Neutrophil (primary cell): Measurements from ENCODE around the gene GTF2IRD1.

ENCODE experiments used
- H3K27ac ChIP-seq: fragments of 200-600 bp; sonication (generic); 2 replicates; pipeline ENCODE4 v1.5.1; 2016; ENCODE audit warnings: mild to moderate bottlenecking, moderate library complexity
- H3K27me3 ChIP-seq: fragments of 200-600 bp; sonication (generic); 2 replicates; pipeline ENCODE4 v1.6.0; 2016; ENCODE audit warnings: mild to moderate bottlenecking
- H3K36me3 ChIP-seq: fragments of 200-600 bp; sonication (generic); 2 replicates; pipeline ENCODE4 v1.5.1; 2017
- H3K4me1 ChIP-seq, 2 experiments: fragments of 200-600 bp in 1 of 2; sonication (generic) in 1 of 2; 1 replicate in 1 of 2; 2 replicates in 1 of 2; pipeline versions ENCODE4 v1.5.1 to v1.6.1; 2013 to 2016; ENCODE audit warnings: low read depth in 1 of 2, low read length in 1 of 2, mild to moderate bottlenecking in 1 of 2, moderate library complexity in 1 of 2; ENCODE audit not compliant: control insufficient read depth in 1 of 2, insufficient read depth in 1 of 2
- H3K4me3 ChIP-seq, 2 experiments: fragments of 200-600 bp in 1 of 2; sonication (generic) in 1 of 2; 1 replicate in 1 of 2; 2 replicates in 1 of 2; pipeline ENCODE4 v1.5.1; 2013 to 2016; ENCODE audit warnings: low read depth in 1 of 2, low read length in 1 of 2, mild to moderate bottlenecking in 1 of 2, moderate library complexity in 1 of 2
- H3K9me3 ChIP-seq: fragments of 200-600 bp; sonication (generic); 2 replicates; pipeline ENCODE4 v1.5.1; 2016
- TF ChIP-seq, protein P1 (sequence below): fragments of 200-600 bp; sonication (generic); IDR thresholded peaks from 2 replicates; pipeline ENCODE4 v1.5.1; 2016; ENCODE audit warnings: antibody characterized with exemption

The GTF2IRD1 gene

GRCh38 chr7:74453322-74454011 lies at the start of gene GTF2IRD1:
Gene GTF2IRD1, plus strand, starts transcription at chr7:74453906. Its CDS starts 54,175 bp downstream, at chr7:74508081.
- H3K27me3 ChIP-seq: peaks cover 67% of the 10 kb centered on the region
- no peak within 1 kb of the TSS for H3K4me3 ChIP-seq
- H3K9me3 ChIP-seq: no peaks in the 10 kb centered on the region
- peaks cover 0 to 9% of the 10 kb centered on the region in 2 experiments for H3K4me1 ChIP-seq
- TF ChIP-seq, protein P1, sequence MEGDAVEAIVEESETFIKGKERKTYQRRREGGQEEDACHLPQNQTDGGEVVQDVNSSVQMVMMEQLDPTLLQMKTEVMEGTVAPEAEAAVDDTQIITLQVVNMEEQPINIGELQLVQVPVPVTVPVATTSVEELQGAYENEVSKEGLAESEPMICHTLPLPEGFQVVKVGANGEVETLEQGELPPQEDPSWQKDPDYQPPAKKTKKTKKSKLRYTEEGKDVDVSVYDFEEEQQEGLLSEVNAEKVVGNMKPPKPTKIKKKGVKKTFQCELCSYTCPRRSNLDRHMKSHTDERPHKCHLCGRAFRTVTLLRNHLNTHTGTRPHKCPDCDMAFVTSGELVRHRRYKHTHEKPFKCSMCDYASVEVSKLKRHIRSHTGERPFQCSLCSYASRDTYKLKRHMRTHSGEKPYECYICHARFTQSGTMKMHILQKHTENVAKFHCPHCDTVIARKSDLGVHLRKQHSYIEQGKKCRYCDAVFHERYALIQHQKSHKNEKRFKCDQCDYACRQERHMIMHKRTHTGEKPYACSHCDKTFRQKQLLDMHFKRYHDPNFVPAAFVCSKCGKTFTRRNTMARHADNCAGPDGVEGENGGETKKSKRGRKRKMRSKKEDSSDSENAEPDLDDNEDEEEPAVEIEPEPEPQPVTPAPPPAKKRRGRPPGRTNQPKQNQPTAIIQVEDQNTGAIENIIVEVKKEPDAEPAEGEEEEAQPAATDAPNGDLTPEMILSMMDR: no peak
- H3K36me3 ChIP-seq: no peaks in the 10 kb centered on the region
- no peak within 1 kb of the TSS for H3K27ac ChIP-seq

DNA sequence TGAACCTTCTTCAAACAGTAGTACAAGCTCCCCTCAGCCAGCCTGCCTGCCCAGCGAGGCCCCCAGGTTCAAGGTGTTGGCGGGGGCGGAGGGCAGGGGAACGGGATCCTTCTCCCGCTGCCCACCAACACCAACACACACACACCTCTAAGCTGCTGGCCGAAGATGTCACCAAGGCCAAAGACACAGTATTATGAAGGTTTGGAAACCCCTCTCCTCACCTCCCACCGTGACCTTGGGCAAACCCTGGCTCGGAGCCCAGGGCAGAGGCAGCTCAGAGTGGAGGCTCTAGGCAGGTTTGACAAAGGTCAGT lies 49.4 kb upstream of the GTF2IRD1 start:
- Histone ChIP-seq H3K4me1 (no peaks in the 10 kb centered on the region), H3K27ac (no peak overlapping the region), H3K27me3 (no peaks in the 10 kb centered on the region), H3K4me3 (no peak overlapping the region), H3K9me3 (no peaks in the 10 kb centered on the region), H3K36me3 (no peaks in the 10 kb centered on the region)
- TF ChIP-seq, protein P1: no peak

DNA sequence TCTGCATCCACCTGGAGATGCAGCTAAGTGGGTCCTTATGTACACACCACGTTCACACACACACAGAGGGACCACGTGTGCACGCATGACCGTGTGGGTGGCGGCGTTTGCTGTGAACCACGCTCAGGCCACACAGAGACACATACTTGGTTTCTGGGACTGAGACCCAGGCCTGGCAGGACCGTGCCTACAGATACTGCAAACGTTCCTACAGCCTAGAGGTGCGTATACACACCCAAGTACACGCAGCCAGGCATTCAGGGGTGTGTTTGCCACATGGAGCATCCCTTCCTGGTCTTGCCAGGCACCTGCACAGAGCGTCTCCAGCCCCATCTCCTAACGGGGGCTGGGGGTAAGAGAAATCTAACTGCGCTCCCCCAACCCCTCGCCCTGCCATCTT lies 49.0 kb upstream of the GTF2IRD1 start:
- Histone ChIP-seq H3K27ac (no peak overlapping the region), H3K4me1 (no peaks in the 10 kb centered on the region), H3K4me3 (no peak overlapping the region), H3K27me3 (no peaks in the 10 kb centered on the region), H3K36me3 (no peaks in the 10 kb centered on the region), H3K9me3 (no peaks in the 10 kb centered on the region)
- TF ChIP-seq, protein P1: no peak

GRCh38 chr7:74405191-74405898 lies 48.4 kb upstream of the GTF2IRD1 start:
- Histone ChIP-seq H3K9me3 (no peaks in the 10 kb centered on the region), H3K27me3 (no peaks in the 10 kb centered on the region), H3K4me1 (no peaks in the 10 kb centered on the region), H3K27ac (no peak overlapping the region), H3K4me3 (no peak overlapping the region), H3K36me3 (no peaks in the 10 kb centered on the region)
- TF ChIP-seq, protein P1: no peak

GRCh38 chr7:74405899-74406512 lies 47.7 kb upstream of the GTF2IRD1 start:
- no peak overlapping the region for H3K4me3 ChIP-seq
- H3K27ac ChIP-seq: no peak overlapping the region
- no peaks in the 10 kb centered on the region for H3K27me3 ChIP-seq
- H3K4me1 ChIP-seq: no peaks in the 10 kb centered on the region
- H3K9me3 ChIP-seq: no peaks in the 10 kb centered on the region
- TF ChIP-seq, protein P1: no peak
- no peaks in the 10 kb centered on the region for H3K36me3 ChIP-seq
